K562 (cell line): ENCODE results near the gene STRN3. TPM values are rescaled to one million over a fixed set of nuclear protein-coding genes. Genes with fewer than 3 reads are reported as not detected.

ENCODE experiments used
- ATAC-seq: fragments of 200-7000 bp; cut with Tn5 transposase; 3 replicates; pipeline ENCODE4 v1.9.1; 2020; ENCODE audit warnings: moderate library complexity
- BruUV-seq: library from RNA; stranded (reverse); fragments of 400-500 nt; replicated peaks from 2 replicates; lab custom pipeline; 2021; lab: Mats Ljungman, UMichigan
- CTCF ChIA-PET: fragments of 300-600 bp; formaldehyde crosslinking; extraction: SDS; loops from one replicate; lab custom pipeline; 2021; ENCODE audit warnings: low intra/inter-chr PET ratio; lab: Yijun Ruan, JAX
- POLR2A ChIA-PET: fragments of 300-600, 350-650 bp; sonication (Branson Sonifier 250); formaldehyde crosslinking; extraction: SDS; loops from one replicate; lab custom pipeline; 2021; ENCODE audit warnings: antibody characterized with exemption, inconsistent platforms; lab: Yijun Ruan, JAX
- DNase-seq, 4 experiments: peaks; one replicate each; pipeline versions ENCODE4 v3.0.0 to v3.0.0-alpha.2; 2011 to 2018; ENCODE audit warnings: low spot score in 3 of 4, mixed read lengths in 3 of 4; ENCODE audit errors: extremely low read depth in 1 of 4
- FAIRE-seq: peaks from 2 replicates; lab custom pipeline; 2011; peaks lifted over from hg19 to GRCh38; lab: Jason Lieb, UNC
- H2AFZ ChIP-seq: 2 replicates; pipeline ENCODE4 v1.6.0; 2011; ENCODE audit warnings: low read depth, low read length, control low read depth, inconsistent platforms
- H3K27ac ChIP-seq: fragments of 200-600 bp; 3 replicates; pipeline ENCODE4 v1.8.0; 2011; ENCODE audit warnings: low read depth, mild to moderate bottlenecking, control low read depth, inconsistent platforms, low read length, moderate library complexity, mixed read lengths; ENCODE audit errors: extremely low read depth
- H3K27me3 ChIP-seq, 2 experiments: fragments of 300-600 bp in 1 of 2; 2 replicates in 1 of 2; 3 replicates in 1 of 2; pipeline versions ENCODE4 v1.6.0 to v1.8.0; 2011; ENCODE audit warnings: inconsistent platforms in 2 of 2, low read length in 2 of 2, mild to moderate bottlenecking in 1 of 2, mixed read lengths in 1 of 2, moderate library complexity in 1 of 2; ENCODE audit not compliant: control insufficient read depth in 2 of 2, insufficient read depth in 2 of 2
- H3K36me3 ChIP-seq: fragments of 300-600 bp; 3 replicates; pipeline ENCODE4 v1.8.0; 2011; ENCODE audit warnings: mild to moderate bottlenecking, low read length, inconsistent platforms; ENCODE audit not compliant: control insufficient read depth, insufficient read depth
- H3K4me1 ChIP-seq, 2 experiments: fragments of 200-600 bp in 1 of 2; replicated peaks in 1 of 2; 2 replicates in 1 of 2; 3 replicates in 1 of 2; pipeline versions ENCODE4 v1.5.1 to v1.8.0; 2011; ENCODE audit warnings: inconsistent platforms in 2 of 2, low read length in 2 of 2, mild to moderate bottlenecking in 1 of 2, mixed read lengths in 1 of 2, moderate library complexity in 1 of 2; ENCODE audit not compliant: control insufficient read depth in 2 of 2, insufficient read depth in 2 of 2
- H3K4me2 ChIP-seq: 2 replicates; pipeline ENCODE4 v1.6.1; 2011; ENCODE audit warnings: low read length, control low read depth, inconsistent platforms, mixed read lengths; ENCODE audit not compliant: insufficient read depth
- H3K4me3 ChIP-seq: fragments of 200-600 bp; sonication (generic), shearing (Covaris generic); 2 replicates; pipeline ENCODE4 v1.5.1; 2016; ENCODE audit warnings: control low read depth, inconsistent platforms
- H3K79me2 ChIP-seq: fragments of 200-600 bp; 3 replicates; pipeline ENCODE4 v1.8.0; 2011; ENCODE audit warnings: low read length, inconsistent platforms; ENCODE audit not compliant: control insufficient read depth, insufficient read depth
- H3K9ac ChIP-seq, 2 experiments: 2 replicates each; pipeline versions ENCODE4 v1.6.0 to v1.6.1; 2011; ENCODE audit warnings: low read depth in 2 of 2, low read length in 2 of 2, control low read depth in 1 of 2, inconsistent platforms in 1 of 2, mild to moderate bottlenecking in 1 of 2, mixed read lengths in 1 of 2; ENCODE audit not compliant: insufficient read depth in 1 of 2
- H3K9me1 ChIP-seq: one replicate; pipeline ENCODE4 v1.6.0; 2011; ENCODE audit warnings: inconsistent platforms, mild to moderate bottlenecking, low read length, moderate library complexity; ENCODE audit not compliant: control insufficient read depth, insufficient read depth
- H3K9me3 ChIP-seq: replicated peaks from 2 replicates; pipeline ENCODE4 v1.5.1; 2011; ENCODE audit warnings: low read depth, low read length, inconsistent platforms; ENCODE audit not compliant: control insufficient read depth, insufficient read depth
- H4K20me1 ChIP-seq: replicated peaks from 2 replicates; pipeline ENCODE4 v1.6.1; 2011; ENCODE audit warnings: low read length, inconsistent platforms, mixed read lengths; ENCODE audit not compliant: control insufficient read depth, insufficient read depth
- E2F3 ChIP-seq: fragments of 250-450 bp; sonication (Bioruptor Pico); IDR thresholded peaks from 2 replicates; pipeline ENCODE4 v1.4.0; 2020; ENCODE audit warnings: mild to moderate bottlenecking
- HSF4 ChIP-seq: fragments of 250-450 bp; sonication (Bioruptor Pico); IDR thresholded peaks from 2 replicates; pipeline ENCODE4 v2.1.2; 2022; ENCODE audit warnings: mild to moderate bottlenecking, moderate library complexity, borderline replicate concordance
- KHSRP ChIP-seq: fragments of 450-650 bp; IDR thresholded peaks from 2 replicates; pipeline ENCODE4 v1.6.1; 2017
- NCOA6 ChIP-seq: fragments of 450-650 bp; IDR thresholded peaks from 2 replicates; pipeline ENCODE4 v1.6.1; 2017; ENCODE audit warnings: mild to moderate bottlenecking
- RBM39 ChIP-seq: fragments of 200-400 bp; formaldehyde crosslinking; optimal IDR thresholded peaks from 2 replicates; pipeline ENCODE3; 2018; ENCODE audit warnings: low read depth, low read length
- ZBTB40 ChIP-seq, 2 experiments: fragments of 450-650 bp in 1 of 2; sonication (generic) in 1 of 2; formaldehyde crosslinking in 1 of 2; IDR thresholded peaks; 2 replicates each; pipeline versions ENCODE4 v1.7.1 to v1.9.0; 2016 to 2022; ENCODE audit warnings: inconsistent platforms in 1 of 2, mild to moderate bottlenecking in 1 of 2, missing genetic modification reagents in 1 of 2
- ZNF639 ChIP-seq, 2 experiments: fragments of 200-800 bp in 1 of 2; sonication (Bioruptor generic) in 1 of 2; sonication (generic) in 1 of 2; formaldehyde crosslinking in 1 of 2; IDR thresholded peaks in 1 of 2; conservative IDR thresholded peaks in 1 of 2; 2 replicates each; pipeline versions ENCODE4 v1.5.0 to v1.6.1; 2016 to 2020; ENCODE audit warnings: missing compliant biosample characterization in 1 of 2, missing genetic modification characterization in 1 of 2, missing genetic modification reagents in 1 of 2
- ZNF655 ChIP-seq: fragments of 250-450 bp; sonication (Bioruptor Pico); IDR thresholded peaks from 2 replicates; pipeline ENCODE4 v1.5.0; 2021
- WGBS: fragments of 100-300 bp; shearing (Covaris generic); methylation state at CpG from one replicate; pipeline ENCODE4 v1.1.6; 2016; ENCODE audit warnings: low coverage, mixed read lengths; ENCODE audit not compliant: insufficient coverage; ENCODE audit errors: missing lambda C conversion rate; 5-methylcytosine and 5-hydroxymethylcytosine counted together
- in situ Hi-C: fragments of 300-500 bp; cut with MboI; formaldehyde crosslinking; loops from 4 replicates; pipeline ENCODE4 v1.15.0; 2018; ENCODE audit warnings: inconsistent platforms, mixed read lengths
- intact Hi-C: fragments of 100-400 bp; cut with micrococcal nuclease; formaldehyde crosslinking; loops from 2 replicates; pipeline ENCODE4 v1.14.2; 2022
- polyA plus RNA-seq, 8 experiments: library from polyadenylated mRNA; depleted of rRNA in 4 of 8; stranded (reverse) in 5 of 8; unstranded in 3 of 8; fragments of >200 nt; fragmentation: Nextera tagmentation in 2 of 8; fragmentation: Illumina TruSeq in 1 of 8; extraction: Ambion mirVana in 2 of 8; extraction: Trizol in 1 of 8; gene quantifications; 2 replicates each; pipeline versions ENCODE4 v1.2.1 to v1.2.3, GENCODE V29; 2011 to 2014; ENCODE audit warnings: inconsistent platforms in 1 of 8, missing spikeins in 1 of 8
- total RNA-seq, 7 experiments: library from RNA; depleted of rRNA in 6 of 7; stranded (reverse); fragments of >200 nt in 6 of 7; fragmentation: Illumina TruSeq in 2 of 7; extraction: Trizol in 2 of 7; gene quantifications; 2 replicates each; pipeline versions ENCODE4 v1.2.1 to v1.2.3, GENCODE V29; 2011 to 2021; ENCODE audit warnings: low replicate concordance in 1 of 7

Gene STRN3
- total and polyA plus RNA-seq, 9 of the 15 experiments (the other 6 are each of a cell fraction or from before 2014, with no cell fraction given) = 5.9 to 29.1 (median 16.0) TPM

- ChIA-PET POLR2A (no interaction called here), CTCF (no interaction called here)
- intact Hi-C loops = no loop called here
- no peak overlapping the region for H3K4me3 ChIP-seq
- BruUV-seq = no TSS peak
- H3K4me2 ChIP-seq = no peak overlapping the region
- ATAC-seq = no peak
- no peaks in the 10 kb centered on the region for H3K9me1 ChIP-seq
- 88% methylated on average over 2 of the region's 2 CpGs for WGBS
- no peaks in the 10 kb centered on the region for H3K27me3 ChIP-seq
- H3K27ac ChIP-seq = no peak overlapping the region
- H2AFZ ChIP-seq = no peak overlapping the region
- peaks cover 67% of the 10 kb centered on the region for H3K36me3 ChIP-seq
- peaks cover 3% of the 10 kb centered on the region; the same call in 1 of the 3 replicates for H3K79me2 ChIP-seq
- H3K9me3 ChIP-seq = no peaks in the 10 kb centered on the region
- H4K20me1 ChIP-seq = no peaks in the 10 kb centered on the region
- in situ Hi-C loops = no loop called here
- DNase-seq = no peak
- no peak overlapping the region for H3K9ac ChIP-seq
- no peaks in the 10 kb centered on the region for H3K4me1 ChIP-seq
- FAIRE-seq = no peak
- TF ChIP-seq E2F3 (CRISPR knock-in tag) (no peak), ZNF639 (CRISPR knock-in tag; conservative IDR thresholded peaks at IDR 0.05 in 1 of 2, IDR thresholded peaks at IDR 0.05 in 1 of 2) (no peak), NCOA6 (no peak), RBM39 (no peak), KHSRP (no peak), ZBTB40 (IDR thresholded peaks at IDR 0.05) (no peak), ZBTB40 (CRISPR knock-in tag; IDR thresholded peaks at IDR 0.05) (no peak), HSF4 (CRISPR knock-in tag) (no peak), ZNF655 (no peak)
Observed at GRCh38 chr14:30935445-30935844, 90.7 kb downstream of the STRN3 start.
